ENCODE results near the gene ST7. TPM values are rescaled to one million over a fixed set of nuclear protein-coding genes. Genes with fewer than 3 reads are reported as not detected.

The ST7 gene
- total and polyA plus RNA-seq, 2 of the 8 experiments (the other 6 are each of a cell fraction or from before 2014, with no cell fraction given): 16.3 to 18.0 TPM

- TF ChIP-seq CHD7 (IDR thresholded peaks at IDR 0.05; ENCODE audit: insufficient replicate concordance, low read length) (no peak), USF2 (IDR thresholded peaks at IDR 0.05; ENCODE audit: low read length) (no peak), CHD1 (IDR thresholded peaks at IDR 0.05; ENCODE audit: low read depth, low read length) (no peak), YY1 (IDR thresholded peaks at IDR 0.05; ENCODE audit: low read depth, low read length) (no peak), KDM5A (IDR thresholded peaks at IDR 0.05; ENCODE audit: low read length) (no peak), HDAC2 (IDR thresholded peaks at IDR 0.05; ENCODE audit: borderline replicate concordance in 1 of 2, low read depth in 2 of 2, low read length in 2 of 2) (no peak)
Measured at GRCh38 chr7:116977172-116977571, 23.9 kb downstream of the ST7 start (continued).

All from H1 (cell line).